ENCODE measurements around the gene MLXIP. TPM values are rescaled to one million over a fixed set of nuclear protein-coding genes. Genes with fewer than 3 reads are reported as not detected.
"Not testable (repeated sequence)": the region's sequence is repeated elsewhere in the genome, so short reads cannot be mapped to it uniquely, and the experiment has no call there.

The MLXIP gene
- total RNA-seq, 1 experiment from 2014 or later, result 31.3 TPM

- no peak for DNase-seq (ENCODE audit: low spot score)
Observed at GRCh38 chr12:122094735-122095631, 16.4 kb downstream of the MLXIP start.

- no peak for DNase-seq (ENCODE audit: low spot score)
Observed at GRCh38 chr12:122096014-122096413, 17.5 kb downstream of the MLXIP start.

GRCh38 chr12:122096591-122097149, 18.1 kb downstream of the MLXIP start:
- no peak for DNase-seq (ENCODE audit: low spot score)

- no peak for DNase-seq (ENCODE audit: low spot score)
Observed at GRCh38 chr12:122097584-122097926, 19.0 kb downstream of the MLXIP start.

- DNase-seq (ENCODE audit: low spot score), result peak; percentile 95
Observed at GRCh38 chr12:122097927-122098756, 19.6 kb downstream of the MLXIP start.

GRCh38 chr12:122099280-122099749, 20.8 kb downstream of the MLXIP start:
- DNase-seq (ENCODE audit: low spot score), result no peak

- DNase-seq (ENCODE audit: low spot score), result no peak
Observed at GRCh38 chr12:122099856-122100255, 21.3 kb downstream of the MLXIP start.

- no peak for DNase-seq (ENCODE audit: low spot score)
Observed at GRCh38 chr12:122100568-122100967, 22.0 kb downstream of the MLXIP start.

GRCh38 chr12:122102331-122102730, 23.8 kb downstream of the MLXIP start:
- DNase-seq (ENCODE audit: low spot score), result no peak

- no peak for DNase-seq (ENCODE audit: low spot score)
Observed at GRCh38 chr12:122104844-122105243, 26.3 kb downstream of the MLXIP start.

- not testable (repeated sequence) for DNase-seq (ENCODE audit: low spot score)
Observed at GRCh38 chr12:122105496-122105895, 26.9 kb downstream of the MLXIP start.

- DNase-seq (ENCODE audit: low spot score), result no peak
Observed at GRCh38 chr12:122106843-122107242, 28.3 kb downstream of the MLXIP start.

- DNase-seq (ENCODE audit: low spot score), result no peak
Observed at GRCh38 chr12:122107261-122107660, 28.7 kb downstream of the MLXIP start.

- peak; percentile 91 for DNase-seq (ENCODE audit: low spot score)
Observed at GRCh38 chr12:122111089-122111641, 32.6 kb downstream of the MLXIP start.

GRCh38 chr12:122116707-122117535, 38.4 kb downstream of the MLXIP start:
- DNase-seq (ENCODE audit: low spot score), result peak; percentile 41

- no peak for DNase-seq (ENCODE audit: low spot score)
Observed at GRCh38 chr12:122117979-122118378, 39.4 kb downstream of the MLXIP start.

- not testable (repeated sequence) for DNase-seq (ENCODE audit: low spot score)
Observed at GRCh38 chr12:122121341-122121740, 42.8 kb downstream of the MLXIP start.

- DNase-seq (ENCODE audit: low spot score), result no peak
Observed at GRCh38 chr12:122121745-122122144, 43.2 kb downstream of the MLXIP start.

- peak; percentile 88 for DNase-seq (ENCODE audit: low spot score)
Observed at GRCh38 chr12:122123051-122123760, 44.6 kb downstream of the MLXIP start.

- no peak for DNase-seq (ENCODE audit: low spot score)
Observed at GRCh38 chr12:122123761-122124145, 45.2 kb downstream of the MLXIP start.

Measured in HT-29 (cell line).